IMR-90 (cell line): ENCODE data around the gene VDAC1. TPM values are rescaled to one million over a fixed set of nuclear protein-coding genes. Genes with fewer than 3 reads are reported as not detected.
A peak's percentile ranks its signal among the peaks of the same experiment; 100 is the strongest.

ENCODE experiments used
- ATAC-seq: fragments of 200-7000 bp; cut with Tn5 transposase; 2 replicates; pipeline ENCODE4 v1.9.1; 2020; ENCODE audit warnings: low read depth, mild to moderate bottlenecking, moderate library complexity
- BruUV-seq: library from RNA; stranded (reverse); fragments of 400-500 nt; replicated peaks from 2 replicates; lab custom pipeline; 2021; lab: Mats Ljungman, UMichigan
- CTCF ChIA-PET: fragments of 300-600 bp; formaldehyde crosslinking; extraction: SDS; loops from one replicate; lab custom pipeline; 2021; ENCODE audit warnings: antibody characterized with exemption; lab: Yijun Ruan, JAX
- POLR2A ChIA-PET: fragments of 300-600 bp; sonication (Branson Sonifier 250); formaldehyde crosslinking; loops from one replicate; lab custom pipeline; 2022; ENCODE audit warnings: antibody characterized with exemption; ENCODE audit not compliant: unreplicated experiment; lab: Charles Lee
- DNase-seq: peaks from one replicate; pipeline ENCODE4 v3.0.0; 2013
- H2AFZ ChIP-seq: replicated peaks from 2 replicates; pipeline ENCODE3; 2013; ENCODE audit warnings: low read length, mild to moderate bottlenecking; ENCODE audit not compliant: poor library complexity
- H2AK5ac ChIP-seq: 2 replicates; pipeline ENCODE4 v1.6.1; 2013; ENCODE audit warnings: low read depth, low read length, inconsistent platforms
- H2AK9ac ChIP-seq: replicated peaks from 2 replicates; pipeline ENCODE3; 2013; ENCODE audit warnings: mild to moderate bottlenecking, low read depth, low read length, moderate library complexity; ENCODE audit not compliant: poor library complexity
- H2BK120ac ChIP-seq: 2 replicates; pipeline ENCODE4 v1.6.1; 2013; ENCODE audit warnings: low read depth, low read length, inconsistent platforms
- H2BK15ac ChIP-seq: 3 replicates; pipeline ENCODE4 v1.6.1; 2013; ENCODE audit warnings: low read depth, low read length, inconsistent platforms
- H2BK20ac ChIP-seq: 2 replicates; pipeline ENCODE4 v1.6.1; 2013; ENCODE audit warnings: low read depth, mild to moderate bottlenecking, inconsistent platforms, low read length, moderate library complexity
- H2BK5ac ChIP-seq: 2 replicates; pipeline ENCODE4 v1.6.1; 2013; ENCODE audit warnings: mild to moderate bottlenecking, low read depth, low read length, inconsistent platforms; ENCODE audit not compliant: poor library complexity, severe bottlenecking
- H3K14ac ChIP-seq: replicated peaks from 2 replicates; pipeline ENCODE4 v1.6.1; 2013; ENCODE audit warnings: low read depth, low read length, inconsistent platforms
- H3K18ac ChIP-seq: 2 replicates; pipeline ENCODE4 v1.6.1; 2013; ENCODE audit warnings: low read depth, low read length, control low read depth
- H3K23ac ChIP-seq: 2 replicates; pipeline ENCODE4 v1.6.1; 2013; ENCODE audit warnings: low read depth, low read length, inconsistent platforms
- H3K27ac ChIP-seq: 2 replicates; pipeline ENCODE4 v1.5.1; 2013; ENCODE audit warnings: mild to moderate bottlenecking, control low read depth, low read length; ENCODE audit not compliant: insufficient read depth
- H3K27me3 ChIP-seq: 2 replicates; pipeline ENCODE4 v1.6.1; 2013; ENCODE audit warnings: low read length; ENCODE audit not compliant: control insufficient read depth, insufficient read depth
- H3K36me3 ChIP-seq: 2 replicates; pipeline ENCODE4 v1.6.1; 2013; ENCODE audit warnings: low read length, mixed read lengths; ENCODE audit not compliant: control insufficient read depth, insufficient read depth
- H3K4ac ChIP-seq: 2 replicates; pipeline ENCODE4 v1.6.1; 2013; ENCODE audit warnings: low read depth, low read length, inconsistent platforms
- H3K4me1 ChIP-seq: 2 replicates; pipeline ENCODE4 v1.6.1; 2013; ENCODE audit warnings: low read length, mixed read lengths; ENCODE audit not compliant: control insufficient read depth, insufficient read depth
- H3K4me2 ChIP-seq: 2 replicates; pipeline ENCODE4 v1.6.1; 2013; ENCODE audit warnings: low read depth, mild to moderate bottlenecking, control low read depth, low read length, moderate library complexity
- H3K4me3 ChIP-seq: 2 replicates; pipeline ENCODE4 v1.5.1; 2013; ENCODE audit warnings: low read depth, mild to moderate bottlenecking, control low read depth, low read length, moderate library complexity; ENCODE audit not compliant: insufficient read depth
- H3K56ac ChIP-seq: 2 replicates; pipeline ENCODE4 v1.6.1; 2013; ENCODE audit warnings: low read length, inconsistent platforms; ENCODE audit not compliant: insufficient read depth; ENCODE audit errors: extremely low read depth
- H3K79me1 ChIP-seq, 2 experiments: 2 replicates each; pipeline ENCODE4 v1.6.1; 2013; ENCODE audit warnings: low read length in 2 of 2, inconsistent platforms in 1 of 2, low read depth in 1 of 2
- H3K9ac ChIP-seq: 2 replicates; pipeline ENCODE4 v1.6.1; 2013; ENCODE audit warnings: low read depth, low read length, control low read depth
- H3K9me1 ChIP-seq: 2 replicates; pipeline ENCODE4 v1.6.1; 2013; ENCODE audit warnings: low read length, inconsistent platforms; ENCODE audit not compliant: insufficient read depth
- H3K9me3 ChIP-seq: 2 replicates; pipeline ENCODE4 v1.6.1; 2013; ENCODE audit warnings: low read length; ENCODE audit not compliant: control insufficient read depth, insufficient read depth
- H4K20me1 ChIP-seq: 2 replicates; pipeline ENCODE4 v1.6.1; 2013; ENCODE audit warnings: low read length, inconsistent platforms; ENCODE audit not compliant: insufficient read depth
- H4K5ac ChIP-seq: 2 replicates; pipeline ENCODE4 v1.6.1; 2013; ENCODE audit warnings: mild to moderate bottlenecking, low read depth, low read length, control low read depth
- H4K8ac ChIP-seq, 2 experiments: 2 replicates each; pipeline ENCODE4 v1.6.1; 2013; ENCODE audit warnings: low read depth in 2 of 2, low read length in 2 of 2, control low read depth in 1 of 2, inconsistent platforms in 1 of 2
- H4K91ac ChIP-seq: 2 replicates; pipeline ENCODE4 v1.6.1; 2013; ENCODE audit warnings: low read depth, low read length, inconsistent platforms; ENCODE audit not compliant: insufficient read depth
- BHLHE40 ChIP-seq: fragments of 150-350 bp; IDR thresholded peaks from 2 replicates; pipeline ENCODE4 v1.6.1; 2016; ENCODE audit warnings: mild to moderate bottlenecking, low read depth, low read length
- CEBPB ChIP-seq: IDR thresholded peaks from 2 replicates; pipeline ENCODE4 v1.6.1; 2012; ENCODE audit warnings: low read depth, low read length, improper control_type of control experiment
- CTCF ChIP-seq: conservative IDR thresholded peaks from 2 replicates; pipeline ENCODE4 v1.5.1; 2012; ENCODE audit warnings: mild to moderate bottlenecking, low read depth, low read length, improper control_type of control experiment
- ELK1 ChIP-seq: fragments of 150-350 bp; IDR thresholded peaks from 2 replicates; pipeline ENCODE4 v1.6.1; 2016; ENCODE audit warnings: low read depth, mild to moderate bottlenecking, low read length, moderate library complexity, borderline replicate concordance
- MAFK ChIP-seq: IDR thresholded peaks from 2 replicates; pipeline ENCODE4 v1.6.1; 2012; ENCODE audit warnings: low read depth, low read length, improper control_type of control experiment
- MAZ ChIP-seq: IDR thresholded peaks from 2 replicates; pipeline ENCODE4 v1.6.1; 2012; ENCODE audit warnings: low read depth, mild to moderate bottlenecking, low read length, improper control_type of control experiment, moderate library complexity, borderline replicate concordance
- MXI1 ChIP-seq: IDR thresholded peaks from 2 replicates; pipeline ENCODE4 v1.6.1; 2012; ENCODE audit warnings: low read depth, mild to moderate bottlenecking, low read length, moderate library complexity, borderline replicate concordance
- RAD21 ChIP-seq: IDR thresholded peaks from 2 replicates; pipeline ENCODE4 v1.6.1; 2012; ENCODE audit warnings: low read length, improper control_type of control experiment
- RCOR1 ChIP-seq: IDR thresholded peaks from 2 replicates; pipeline ENCODE4 v1.6.1; 2012; ENCODE audit warnings: mild to moderate bottlenecking, low read length, improper control_type of control experiment; ENCODE audit not compliant: insufficient replicate concordance
- SMC3 ChIP-seq: fragments of 150-350 bp; IDR thresholded peaks from 2 replicates; pipeline ENCODE4 v1.6.1; 2016; ENCODE audit warnings: low read depth, mild to moderate bottlenecking, antibody characterized with exemption, low read length, moderate library complexity
- WGBS, 2 experiments: methylation state at CpG; one replicate each; pipeline versions ENCODE4 v1.1.5 to v1.1.7; 2013; ENCODE audit warnings: missing lambda C conversion rate in 2 of 2; ENCODE audit not compliant: insufficient read length in 1 of 2; ENCODE audit errors: extremely low coverage in 2 of 2; 5-methylcytosine and 5-hydroxymethylcytosine counted together
- dilution Hi-C: fragments of 300-500 bp; cut with HindIII; formaldehyde crosslinking; loops from one replicate; pipeline ENCODE4 v1.14.3; 2018; ENCODE audit warnings: low sequenced_read_pairs; ENCODE audit not compliant: unreplicated experiment
- in situ Hi-C: fragments of 300-500 bp; cut with MboI; formaldehyde crosslinking; loops from 3 replicates; pipeline ENCODE4 v1.14.3; 2019; ENCODE audit warnings: low sequenced_read_pairs, inconsistent platforms, mixed read lengths
- intact Hi-C: fragments of 100-400 bp; cut with micrococcal nuclease; formaldehyde crosslinking; loops from 2 replicates; pipeline ENCODE4 v1.10.0; 2022
- polyA plus RNA-seq, 3 experiments: library from polyadenylated mRNA; depleted of rRNA; stranded (reverse); fragments of >200 nt; gene quantifications; 2 replicates each; pipeline ENCODE4 v1.2.3, GENCODE V29; 2012; ENCODE audit warnings: low replicate concordance in 1 of 3
- total RNA-seq: library from RNA; depleted of rRNA; stranded (reverse); fragments of >200 nt; gene quantifications from 2 replicates; pipeline ENCODE4 v1.2.3, GENCODE V29; 2012

Gene VDAC1
- total and polyA plus RNA-seq, 2 of the 4 experiments (the other 2 are of a cell fraction) = 289 to 365 TPM

GRCh38 chr5:133970325-133970909, 34.4 kb downstream of the VDAC1 start:
- Histone ChIP-seq H3K79me1 (peaks cover 5 to 39% of the 10 kb centered on the region in 2 experiments), H3K4ac (0 out of 2 replicates have a peak overlapping the region, but pooled peaks have one; percentile 9), H3K56ac (no peak overlapping the region), H3K9ac (no peak overlapping the region), H4K20me1 (peaks cover 7% of the 10 kb centered on the region; the same call in 1 of the 2 replicates), H4K5ac (no peak overlapping the region), H2BK120ac (no peak overlapping the region), H3K4me2 (no peak overlapping the region), H3K14ac (no peak overlapping the region), H2AFZ (no peak overlapping the region), H3K18ac (no peak overlapping the region), H2BK15ac (no peak overlapping the region), H4K8ac (no peak overlapping the region), H3K23ac (no peak overlapping the region), H3K9me3 (no peaks in the 10 kb centered on the region), H2AK9ac (no peak overlapping the region), H2BK5ac (peak overlapping the region; percentile 63), H4K91ac (no peak overlapping the region), H3K4me3 (no peak overlapping the region), H3K27me3 (no peaks in the 10 kb centered on the region), H2BK20ac (no peak overlapping the region), H2AK5ac (no peak overlapping the region), H3K4me1 (peaks cover 11% of the 10 kb centered on the region), H3K9me1 (peaks cover 4% of the 10 kb centered on the region; the same call in 1 of the 2 replicates), H3K27ac (peak overlapping the region; percentile 41; the same call in 1 of the 2 replicates), H3K36me3 (peaks cover 21% of the 10 kb centered on the region)
- BruUV-seq = no TSS peak
- intact Hi-C loops = loop anchor here (2.0 kb wide), 1 partner anchor 20 kb away; no protein-coding TSS in a partner anchor
- dilution Hi-C loops = no loop called here
- TF ChIP-seq MXI1 = no peak
- no peak for TF ChIP-seq BHLHE40
- TF ChIP-seq RAD21 = no peak
- TF ChIP-seq SMC3 = no peak
- TF ChIP-seq CEBPB = no peak
- no peak for TF ChIP-seq MAFK
- no peak for TF ChIP-seq CTCF
- no peak for TF ChIP-seq RCOR1
- no peak for TF ChIP-seq ELK1
- TF ChIP-seq MAZ = no peak
- ChIA-PET CTCF (interaction anchor here (0.6 to 1.3 kb wide), 4 partner anchors 9 to 204 kb away, joined by 3 to 4 read pairs (median 4); no protein-coding TSS in a partner anchor), POLR2A (no interaction called here)
- in situ Hi-C loops = no loop called here
- WGBS, 2 experiments = no CpG with 5 or more reads among the region's 2 CpGs
- no peak; the same call in 1 of the 2 replicates for ATAC-seq
- DNase-seq = no peak
